PC-3 (cell line): ENCODE measurements around the gene TOPBP1.

Experiments used
- CTCF ChIP-seq: fragments of 300-600 bp; sonication (generic); conservative IDR thresholded peaks from 2 replicates; pipeline ENCODE4 v1.5.1; 2017; ENCODE audit warnings: antibody characterized with exemption, low read depth, mild to moderate bottlenecking, low read length
- EZH2 ChIP-seq: fragments of 300-600 bp; sonication (generic); IDR thresholded peaks from one replicate; pipeline ENCODE4 v1.6.1; 2017; ENCODE audit warnings: antibody characterized with exemption, mild to moderate bottlenecking, low read length; ENCODE audit not compliant: unreplicated experiment

- TF ChIP-seq CTCF = no peak
- TF ChIP-seq EZH2 = no peak
Observed at GRCh38 chr3:133606342-133606741, 55.4 kb downstream of the TOPBP1 start.
